KMS-11 (cell line): ENCODE results near the gene MYLK2.
A peak's percentile ranks its signal among the peaks of the same experiment; 100 is the strongest.

Source experiments
- H2AFZ ChIP-seq: fragments of 200-600 bp; sonication (generic); 2 replicates; pipeline ENCODE4 v1.6.1; 2016; ENCODE audit warnings: antibody characterized with exemption, mixed run types, low read depth
- H3K27ac ChIP-seq: fragments of 200-600 bp; sonication (generic); 2 replicates; pipeline ENCODE4 v1.6.1; 2016; ENCODE audit warnings: mild to moderate bottlenecking, mixed run types
- H3K27me3 ChIP-seq: fragments of 200-600 bp; sonication (generic); 2 replicates; pipeline ENCODE4 v1.6.1; 2017; ENCODE audit warnings: mild to moderate bottlenecking, low read depth, mixed run types, moderate library complexity; ENCODE audit not compliant: insufficient read depth
- H3K36me3 ChIP-seq: fragments of 200-600 bp; sonication (generic); 2 replicates; pipeline ENCODE4 v1.6.1; 2017; ENCODE audit warnings: mild to moderate bottlenecking, mixed run types; ENCODE audit not compliant: insufficient read depth
- H3K4me1 ChIP-seq: fragments of 200-600 bp; sonication (generic); 2 replicates; pipeline ENCODE4 v1.6.1; 2016; ENCODE audit warnings: mild to moderate bottlenecking, low read depth, mixed run types; ENCODE audit not compliant: poor library complexity, severe bottlenecking
- H3K4me2 ChIP-seq: fragments of 200-600 bp; sonication (generic); 2 replicates; pipeline ENCODE4 v1.7.0; 2016; ENCODE audit warnings: mild to moderate bottlenecking, mixed run types
- H3K4me3 ChIP-seq: fragments of 200-600 bp; sonication (generic); IDR thresholded peaks from 2 replicates; pipeline ENCODE4 v1.6.1; 2017; ENCODE audit warnings: low read depth, low read length, mixed read lengths; ENCODE audit not compliant: insufficient read depth
- H3K79me2 ChIP-seq: fragments of 200-600 bp; sonication (generic); 2 replicates; pipeline ENCODE4 v1.6.1; 2016; ENCODE audit warnings: low read depth, mixed run types; ENCODE audit not compliant: insufficient read depth
- H3K9ac ChIP-seq: fragments of 200-600 bp; sonication (generic); 2 replicates; pipeline ENCODE4 v1.6.1; 2016; ENCODE audit warnings: mild to moderate bottlenecking, mixed run types
- H4K20me1 ChIP-seq: fragments of 200-600 bp; sonication (generic); 2 replicates; pipeline ENCODE4 v1.6.1; 2016; ENCODE audit warnings: mild to moderate bottlenecking, mixed run types; ENCODE audit not compliant: insufficient read depth
- CTCF ChIP-seq: fragments of 200-600 bp; sonication (generic); conservative IDR thresholded peaks from 2 replicates; pipeline ENCODE4 v1.6.1; 2017; ENCODE audit warnings: low read depth, mild to moderate bottlenecking, antibody characterized with exemption, low read length, moderate library complexity, mixed read lengths

MYLK2 gene

GRCh38 chr20:31879143-31879987 is 60.2 kb downstream of the MYLK2 start:
- no peaks in the 10 kb centered on the region for H3K79me2 ChIP-seq
- peak overlapping the region; percentile 23; the same call in 1 of the 2 replicates for H3K9ac ChIP-seq
- peak overlapping the region; percentile 95 for H2AFZ ChIP-seq

GRCh38 chr20:31881945-31882344 is 62.8 kb downstream of the MYLK2 start:
- TF ChIP-seq CTCF, result no peak
- Histone ChIP-seq H2AFZ (no peak overlapping the region), H4K20me1 (no peaks in the 10 kb centered on the region), H3K36me3 (no peaks in the 10 kb centered on the region), H3K79me2 (no peaks in the 10 kb centered on the region), H3K27ac (no peak overlapping the region), H3K4me1 (peaks cover 13% of the 10 kb centered on the region), H3K27me3 (peaks cover 19% of the 10 kb centered on the region; the same call in 1 of the 2 replicates), H3K4me3 (no peak overlapping the region), H3K9ac (no peak overlapping the region), H3K4me2 (no peak overlapping the region)

More at GRCh38 chr20:31879143-31879987, 60.2 kb downstream of the MYLK2 start:
- H3K27me3 ChIP-seq, result peaks cover 23% of the 10 kb centered on the region; the same call in 1 of the 2 replicates
- no peak for TF ChIP-seq CTCF
- H3K36me3 ChIP-seq, result no peaks in the 10 kb centered on the region
- peaks cover 13% of the 10 kb centered on the region for H3K4me1 ChIP-seq
- H3K4me3 ChIP-seq, result peak overlapping the region; percentile 38
- H4K20me1 ChIP-seq, result no peaks in the 10 kb centered on the region
- peak overlapping the region; percentile 98 for H3K4me2 ChIP-seq
- no peak overlapping the region for H3K27ac ChIP-seq

GRCh38 chr20:31883829-31884228 is 64.7 kb downstream of the MYLK2 start:
- Histone ChIP-seq H3K36me3 (no peaks in the 10 kb centered on the region), H3K27ac (no peak overlapping the region), H3K9ac (no peak overlapping the region), H3K4me2 (no peak overlapping the region), H4K20me1 (no peaks in the 10 kb centered on the region), H3K4me1 (peaks cover 10% of the 10 kb centered on the region), H2AFZ (no peak overlapping the region), H3K27me3 (peaks cover 5% of the 10 kb centered on the region; the same call in 1 of the 2 replicates), H3K79me2 (no peaks in the 10 kb centered on the region), H3K4me3 (no peak overlapping the region)
- no peak for TF ChIP-seq CTCF
